Endothelial cell of umbilical vein (primary cell): ENCODE results near the gene GPR50. TPM values are rescaled to one million over a fixed set of nuclear protein-coding genes. Genes with fewer than 3 reads are reported as not detected.

Experiments
- BruUV-seq: library from RNA; stranded (reverse); fragments of 400-500 nt; replicated peaks from 2 replicates; lab custom pipeline; 2021; lab: Mats Ljungman, UMichigan
- CTCF ChIA-PET: fragments of 300-600, 350-600 bp; sonication (Branson Sonifier 250); formaldehyde crosslinking; loops from one replicate; lab custom pipeline; 2021; ENCODE audit warnings: antibody characterized with exemption, inconsistent platforms; lab: Charles Lee
- POLR2A ChIA-PET: fragments of 300-600, 350-600 bp; sonication (Branson Sonifier 250); formaldehyde crosslinking; loops from one replicate; lab custom pipeline; 2021; ENCODE audit warnings: antibody characterized with exemption, inconsistent platforms; lab: Charles Lee
- DNase-seq: peaks from one replicate; pipeline ENCODE4 v3.0.0-alpha.2; 2011; ENCODE audit warnings: low read depth, low spot score
- FAIRE-seq: peaks from 2 replicates; lab custom pipeline; 2011; peaks lifted over from hg19 to GRCh38; lab: Jason Lieb, UNC
- H2AFZ ChIP-seq: 2 replicates; pipeline ENCODE4 v1.6.0; 2012; ENCODE audit warnings: low read depth, low read length, control low read depth, inconsistent platforms
- H3K27ac ChIP-seq: 2 replicates; pipeline ENCODE4 v1.5.1; 2011; ENCODE audit warnings: low read depth, mild to moderate bottlenecking, control low read depth, low read length, moderate library complexity; ENCODE audit not compliant: insufficient read depth
- H3K27me3 ChIP-seq, 2 experiments: 2 replicates each; pipeline versions ENCODE4 v1.6.0 to v1.6.1; 2011; ENCODE audit warnings: low read length in 2 of 2, mixed read lengths in 1 of 2; ENCODE audit not compliant: control insufficient read depth in 2 of 2, insufficient read depth in 2 of 2
- H3K36me3 ChIP-seq, 2 experiments: 2 replicates in 1 of 2; 3 replicates in 1 of 2; pipeline ENCODE4 v1.5.1; 2011; ENCODE audit warnings: low read length in 2 of 2, mild to moderate bottlenecking in 1 of 2, moderate library complexity in 1 of 2; ENCODE audit not compliant: control insufficient read depth in 2 of 2, insufficient read depth in 2 of 2; ENCODE audit errors: extremely low read depth in 1 of 2
- H3K4me1 ChIP-seq: 3 replicates; pipeline ENCODE4 v1.5.1; 2011; ENCODE audit warnings: mild to moderate bottlenecking, low read length; ENCODE audit not compliant: control insufficient read depth, insufficient read depth; ENCODE audit errors: extremely low read depth
- H3K4me2 ChIP-seq: 2 replicates; pipeline ENCODE4 v1.6.1; 2011; ENCODE audit warnings: low read length, control low read depth, mixed read lengths; ENCODE audit not compliant: insufficient read depth
- H3K4me3 ChIP-seq, 3 experiments: fragments of 200-600 bp in 1 of 3; sonication (generic), shearing (Covaris generic) in 1 of 3; replicated peaks in 1 of 3; 2 replicates each; pipeline ENCODE4 v1.5.1; 2011 to 2016; ENCODE audit warnings: control low read depth in 3 of 3, low read length in 3 of 3, mild to moderate bottlenecking in 2 of 3, inconsistent platforms in 1 of 3, low read depth in 1 of 3, moderate library complexity in 1 of 3; ENCODE audit not compliant: insufficient read depth in 1 of 3
- H3K79me2 ChIP-seq: 2 replicates; pipeline ENCODE4 v1.6.0; 2012; ENCODE audit warnings: low read length, inconsistent platforms; ENCODE audit not compliant: control insufficient read depth, insufficient read depth
- H3K9ac ChIP-seq: replicated peaks from 2 replicates; pipeline ENCODE3; 2011; ENCODE audit warnings: low read length, control low read depth; ENCODE audit not compliant: insufficient read depth; ENCODE audit errors: extremely low read depth
- H3K9me1 ChIP-seq: replicated peaks from 3 replicates; pipeline ENCODE4 v1.6.0; 2011; ENCODE audit warnings: mild to moderate bottlenecking, low read length; ENCODE audit not compliant: control insufficient read depth, insufficient read depth; ENCODE audit errors: extremely low read depth
- H3K9me3 ChIP-seq: replicated peaks from 2 replicates; pipeline ENCODE4 v1.5.1; 2012; ENCODE audit warnings: low read length, inconsistent platforms; ENCODE audit not compliant: control insufficient read depth, insufficient read depth
- H4K20me1 ChIP-seq: replicated peaks from 2 replicates; pipeline ENCODE3; 2011; ENCODE audit warnings: mild to moderate bottlenecking, low read length; ENCODE audit not compliant: control insufficient read depth, insufficient read depth; ENCODE audit errors: extremely low read depth
- CTCF ChIP-seq, 2 donors: IDR thresholded peaks; 1 replicate in 1 of 2; 2 replicates in 1 of 2; pipeline ENCODE4 v1.5.1; 2011; ENCODE audit warnings: low read length in 2 of 2, mild to moderate bottlenecking in 2 of 2, moderate library complexity in 2 of 2, control low read depth in 1 of 2, inconsistent platforms in 1 of 2, low read depth in 1 of 2; ENCODE audit not compliant: insufficient read depth in 1 of 2; ENCODE audit errors: extremely low read depth in 1 of 2
- EZH2 ChIP-seq: IDR thresholded peaks from 2 replicates; pipeline ENCODE4 v1.6.1; 2012; ENCODE audit warnings: borderline replicate concordance, low read depth, mild to moderate bottlenecking, moderate library complexity, low read length, inconsistent platforms; ENCODE audit not compliant: severe bottlenecking
- FOS ChIP-seq: IDR thresholded peaks from 2 replicates; pipeline ENCODE4 v1.6.1; 2011; ENCODE audit warnings: mild to moderate bottlenecking, low read length, moderate library complexity, borderline replicate concordance; ENCODE audit not compliant: insufficient read depth
- GATA2 ChIP-seq: IDR thresholded peaks from 2 replicates; pipeline ENCODE4 v1.7.0; 2011; ENCODE audit warnings: low read depth, mild to moderate bottlenecking, moderate library complexity, mixed read lengths, low read length; ENCODE audit not compliant: insufficient read length, insufficient read depth
- JUN ChIP-seq: IDR thresholded peaks from 2 replicates; pipeline ENCODE4 v1.6.1; 2011; ENCODE audit warnings: borderline replicate concordance, low read depth; ENCODE audit not compliant: insufficient read length, insufficient read depth
- MAX ChIP-seq: IDR thresholded peaks from 2 replicates; pipeline ENCODE4 v1.6.1; 2011; ENCODE audit not compliant: insufficient read depth, insufficient read length
- POLR2AphosphoS5 ChIP-seq: IDR thresholded peaks from 2 replicates; pipeline ENCODE4 v1.6.1; 2012; ENCODE audit warnings: low read depth, mild to moderate bottlenecking, control low read depth, low read length, moderate library complexity; ENCODE audit not compliant: insufficient read depth
- dilution Hi-C: fragments of 300-500 bp; cut with MboI; formaldehyde crosslinking; loops from one replicate; pipeline ENCODE4 v1.15.0; 2019; ENCODE audit warnings: low sequenced_read_pairs; ENCODE audit not compliant: extremely low pct_ligation_motif_present
- intact Hi-C: fragments of 100-400 bp; cut with micrococcal nuclease; formaldehyde crosslinking; loops from one replicate; pipeline ENCODE4 v1.10.0; 2022
- polyA plus RNA-seq, 4 experiments: library from polyadenylated mRNA; depleted of rRNA in 3 of 4; stranded (reverse) in 3 of 4; unstranded in 1 of 4; fragments of >200 nt; gene quantifications; 2 replicates each; pipeline versions ENCODE4 v1.2.1 to v1.2.3, GENCODE V29; 2011 to 2012; ENCODE audit warnings: missing spikeins in 1 of 4
- total RNA-seq: library from RNA; stranded (reverse); gene quantifications from 2 replicates; pipeline ENCODE4 v1.2.3, GENCODE V29; 2021

GPR50 gene
- total and polyA plus RNA-seq, 2 donors (not counting 3 experiments of a cell fraction or from before 2014, with no cell fraction given), result not detected

GRCh38 chrX:151167791-151168345 lies 8.5 kb upstream of the GPR50 start:
- Histone ChIP-seq H3K27me3 (no peaks in the 10 kb centered on the region), H3K27ac (no peak overlapping the region), H3K79me2 (no peaks in the 10 kb centered on the region), H3K4me1 (no peaks in the 10 kb centered on the region), H3K4me2 (no peak overlapping the region), H2AFZ (no peak overlapping the region), H3K9me3 (no peaks in the 10 kb centered on the region), H4K20me1 (no peaks in the 10 kb centered on the region), H3K36me3 (no peaks in the 10 kb centered on the region), H3K9me1 (no peaks in the 10 kb centered on the region), H3K4me3 (no peak overlapping the region), H3K9ac (no peak overlapping the region)
- ChIA-PET CTCF (no interaction called here), POLR2A (no interaction called here)
- no peak for TF ChIP-seq GATA2
- TF ChIP-seq JUN, result no peak
- no peak for TF ChIP-seq CTCF (IDR thresholded peaks at IDR 0.05; ENCODE audit: extremely low read depth in 1 of 2, insufficient read depth in 1 of 2, low read depth in 1 of 2, low read length in 2 of 2)
- no peak for TF ChIP-seq FOS
- TF ChIP-seq MAX, result no peak
- no peak for TF ChIP-seq POLR2AphosphoS5
- no peak for TF ChIP-seq EZH2
- FAIRE-seq, result no peak
- dilution Hi-C loops (no loop called here), intact Hi-C loops (no loop called here)
- BruUV-seq, result no TSS peak
- DNase-seq, result no peak
